ENCODE data around the gene IGFBP5.

IGFBP5 gene

GRCh38 chr2:216649574-216649973, 45.8 kb downstream of the IGFBP5 start:
- Histone ChIP-seq H2BK15ac (ENCODE audit: low read length) (no peak overlapping the region), H3K4me1 (ENCODE audit: control insufficient read depth in 2 of 2, insufficient read depth in 1 of 2, low read depth in 1 of 2, low read length in 2 of 2) (peaks cover 23 to 25% of the 10 kb centered on the region in 2 donors), H3K27me3 (ENCODE audit: control insufficient read depth in 3 of 3, insufficient read depth in 3 of 3, low read depth in 1 of 3, low read length in 3 of 3) (no peaks in the 10 kb centered on the region), H3K18ac (ENCODE audit: low read length) (no peak overlapping the region), H3K23ac (ENCODE audit: low read depth, low read length, poor library complexity) (no peak overlapping the region), H3K79me1 (ENCODE audit: low read depth, low read length) (peaks cover 4% of the 10 kb centered on the region), H2AK5ac (ENCODE audit: low read depth, low read length) (no peak overlapping the region), H3K14ac (ENCODE audit: low read length) (no peak overlapping the region), H2BK5ac (ENCODE audit: low read length) (no peak overlapping the region), H3K36me3 (replicated peaks in 1 of 2; ENCODE audit: control insufficient read depth in 2 of 2, insufficient read depth in 2 of 2, low read length in 2 of 2) (peaks cover 3 to 87% of the 10 kb centered on the region in 2 donors), H3K27ac (replicated peaks; ENCODE audit: low read length) (no peak overlapping the region), H3K9me3 (replicated peaks in 1 of 2; ENCODE audit: control insufficient read depth in 2 of 2, insufficient read depth in 1 of 2, low read depth in 1 of 2, low read length in 2 of 2) (peaks cover 2 to 15% of the 10 kb centered on the region in 2 donors), H4K91ac (ENCODE audit: low read depth, low read length, poor library complexity) (no peak overlapping the region), H3K4ac (ENCODE audit: low read length) (no peak overlapping the region), H3K4me3 (ENCODE audit: low read length in 2 of 2) (no peak overlapping the region), H2BK12ac (ENCODE audit: low read length) (no peak overlapping the region), H2BK120ac (ENCODE audit: low read depth, low read length) (no peak overlapping the region), H3K4me2 (ENCODE audit: insufficient read depth, low read length, poor library complexity, severe bottlenecking) (no peak overlapping the region), H2AFZ (ENCODE audit: low read length) (no peak overlapping the region), H4K8ac (ENCODE audit: low read depth, low read length) (no peak overlapping the region), H3K9ac (ENCODE audit: low read depth, low read length, poor library complexity) (no peak overlapping the region)
- WGBS, 2 donors (ENCODE audit: extremely low coverage in 2 of 2, insufficient read length in 2 of 2, insufficient replicate concordance in 1 of 2): no CpG with 5 or more reads among the region's 5 CpGs
- no peak for DNase-seq (ENCODE audit: low spot score)

- H3K14ac ChIP-seq (ENCODE audit: low read length): no peak overlapping the region
- H2BK15ac ChIP-seq (ENCODE audit: low read length): no peak overlapping the region
- H3K4me2 ChIP-seq (ENCODE audit: insufficient read depth, low read length, poor library complexity, severe bottlenecking): no peak overlapping the region
- peaks cover 3 to 87% of the 10 kb centered on the region in 2 donors for H3K36me3 ChIP-seq (replicated peaks in 1 of 2; ENCODE audit: control insufficient read depth in 2 of 2, insufficient read depth in 2 of 2, low read length in 2 of 2)
- H3K4me1 ChIP-seq (ENCODE audit: control insufficient read depth in 2 of 2, insufficient read depth in 1 of 2, low read depth in 1 of 2, low read length in 2 of 2): peaks cover 31 to 39% of the 10 kb centered on the region in 2 donors
- no peak overlapping the region for H3K4me3 ChIP-seq (ENCODE audit: low read length in 2 of 2)
- no peak overlapping the region for H3K18ac ChIP-seq (ENCODE audit: low read length)
- no CpG with 5 or more reads among the region's 3 CpGs for WGBS, 2 donors (ENCODE audit: extremely low coverage in 2 of 2, insufficient read length in 2 of 2, insufficient replicate concordance in 1 of 2)
- no peaks in the 10 kb centered on the region for H3K79me1 ChIP-seq (ENCODE audit: low read depth, low read length)
- no peak overlapping the region for H3K27ac ChIP-seq (replicated peaks; ENCODE audit: low read length)
- no peak overlapping the region for H2BK12ac ChIP-seq (ENCODE audit: low read length)
- no peak overlapping the region for H2BK5ac ChIP-seq (ENCODE audit: low read length)
- no peak overlapping the region for H4K8ac ChIP-seq (ENCODE audit: low read depth, low read length)
- no peak overlapping the region for H2AK5ac ChIP-seq (ENCODE audit: low read depth, low read length)
- no peak overlapping the region for H2AFZ ChIP-seq (ENCODE audit: low read length)
- H3K9me3 ChIP-seq (replicated peaks in 1 of 2; ENCODE audit: control insufficient read depth in 2 of 2, insufficient read depth in 1 of 2, low read depth in 1 of 2, low read length in 2 of 2): peaks cover 2 to 15% of the 10 kb centered on the region in 2 donors
- H2BK120ac ChIP-seq (ENCODE audit: low read depth, low read length): no peak overlapping the region
- no peak overlapping the region for H3K4ac ChIP-seq (ENCODE audit: low read length)
- no peaks in the 10 kb centered on the region for H3K27me3 ChIP-seq (ENCODE audit: control insufficient read depth in 3 of 3, insufficient read depth in 3 of 3, low read depth in 1 of 3, low read length in 3 of 3)
- no peak overlapping the region for H3K23ac ChIP-seq (ENCODE audit: low read depth, low read length, poor library complexity)
- no peak for DNase-seq (ENCODE audit: low spot score)
- no peak overlapping the region for H3K9ac ChIP-seq (ENCODE audit: low read depth, low read length, poor library complexity)
- H4K91ac ChIP-seq (ENCODE audit: low read depth, low read length, poor library complexity): no peak overlapping the region
These were observed 47.2 kb downstream of the IGFBP5 start for GRCh38 chr2:216648105-216648504.

GRCh38 chr2:216646116-216646515, 49.2 kb downstream of the IGFBP5 start:
- Histone ChIP-seq H3K4me2 (ENCODE audit: insufficient read depth, low read length, poor library complexity, severe bottlenecking) (no peak overlapping the region), H3K4me3 (ENCODE audit: low read length in 2 of 2) (no peak overlapping the region), H3K9ac (ENCODE audit: low read depth, low read length, poor library complexity) (no peak overlapping the region), H2BK15ac (ENCODE audit: low read length) (no peak overlapping the region), H3K23ac (ENCODE audit: low read depth, low read length, poor library complexity) (no peak overlapping the region), H3K18ac (ENCODE audit: low read length) (no peak overlapping the region), H2AFZ (ENCODE audit: low read length) (no peak overlapping the region), H4K91ac (ENCODE audit: low read depth, low read length, poor library complexity) (no peak overlapping the region), H3K4me1 (ENCODE audit: control insufficient read depth in 2 of 2, insufficient read depth in 1 of 2, low read depth in 1 of 2, low read length in 2 of 2) (peaks cover 31 to 38% of the 10 kb centered on the region in 2 donors), H2BK120ac (ENCODE audit: low read depth, low read length) (no peak overlapping the region), H2AK5ac (ENCODE audit: low read depth, low read length) (no peak overlapping the region), H3K79me1 (ENCODE audit: low read depth, low read length) (no peaks in the 10 kb centered on the region), H3K27ac (replicated peaks; ENCODE audit: low read length) (no peak overlapping the region), H2BK5ac (ENCODE audit: low read length) (no peak overlapping the region), H3K4ac (ENCODE audit: low read length) (no peak overlapping the region), H2BK12ac (ENCODE audit: low read length) (no peak overlapping the region), H3K36me3 (replicated peaks in 1 of 2; ENCODE audit: control insufficient read depth in 2 of 2, insufficient read depth in 2 of 2, low read length in 2 of 2) (peaks cover 5 to 86% of the 10 kb centered on the region in 2 donors), H3K27me3 (ENCODE audit: control insufficient read depth in 3 of 3, insufficient read depth in 3 of 3, low read depth in 1 of 3, low read length in 3 of 3) (no peaks in the 10 kb centered on the region), H3K14ac (ENCODE audit: low read length) (no peak overlapping the region), H3K9me3 (replicated peaks in 1 of 2; ENCODE audit: control insufficient read depth in 2 of 2, insufficient read depth in 1 of 2, low read depth in 1 of 2, low read length in 2 of 2) (peaks cover 2 to 15% of the 10 kb centered on the region in 2 donors), H4K8ac (ENCODE audit: low read depth, low read length) (no peak overlapping the region)
- no CpG with 5 or more reads among the region's 3 CpGs for WGBS, 2 donors (ENCODE audit: extremely low coverage in 2 of 2, insufficient read length in 2 of 2, insufficient replicate concordance in 1 of 2)
- DNase-seq (ENCODE audit: low spot score): no peak

- Histone ChIP-seq H3K9me3 (replicated peaks in 1 of 2; ENCODE audit: control insufficient read depth in 2 of 2, insufficient read depth in 1 of 2, low read depth in 1 of 2, low read length in 2 of 2) (peaks cover 2 to 15% of the 10 kb centered on the region in 2 donors), H2AFZ (ENCODE audit: low read length) (no peak overlapping the region), H3K4me1 (ENCODE audit: control insufficient read depth in 2 of 2, insufficient read depth in 1 of 2, low read depth in 1 of 2, low read length in 2 of 2) (peaks cover 26 to 34% of the 10 kb centered on the region in 2 donors), H3K14ac (ENCODE audit: low read length) (no peak overlapping the region), H3K27me3 (ENCODE audit: control insufficient read depth in 3 of 3, insufficient read depth in 3 of 3, low read depth in 1 of 3, low read length in 3 of 3) (no peaks in the 10 kb centered on the region), H3K4me2 (ENCODE audit: insufficient read depth, low read length, poor library complexity, severe bottlenecking) (no peak overlapping the region), H3K23ac (ENCODE audit: low read depth, low read length, poor library complexity) (no peak overlapping the region), H3K18ac (ENCODE audit: low read length) (no peak overlapping the region), H2AK5ac (ENCODE audit: low read depth, low read length) (no peak overlapping the region), H3K36me3 (replicated peaks in 1 of 2; ENCODE audit: control insufficient read depth in 2 of 2, insufficient read depth in 2 of 2, low read length in 2 of 2) (peaks cover 11 to 87% of the 10 kb centered on the region in 2 donors), H3K4me3 (ENCODE audit: low read length in 2 of 2) (no peak overlapping the region), H4K91ac (ENCODE audit: low read depth, low read length, poor library complexity) (no peak overlapping the region), H2BK15ac (ENCODE audit: low read length) (no peak overlapping the region), H4K8ac (ENCODE audit: low read depth, low read length) (no peak overlapping the region), H3K27ac (replicated peaks; ENCODE audit: low read length) (no peak overlapping the region), H2BK5ac (ENCODE audit: low read length) (no peak overlapping the region), H3K4ac (ENCODE audit: low read length) (no peak overlapping the region), H3K9ac (ENCODE audit: low read depth, low read length, poor library complexity) (no peak overlapping the region), H2BK12ac (ENCODE audit: low read length) (no peak overlapping the region), H3K79me1 (ENCODE audit: low read depth, low read length) (peaks cover 2% of the 10 kb centered on the region), H2BK120ac (ENCODE audit: low read depth, low read length) (no peak overlapping the region)
- DNase-seq (ENCODE audit: low spot score): no peak
- no CpG with 5 or more reads among the region's 3 CpGs for WGBS, 2 donors (ENCODE audit: extremely low coverage in 2 of 2, insufficient read length in 2 of 2, insufficient replicate concordance in 1 of 2)
These were observed 49.8 kb downstream of the IGFBP5 start for GRCh38 chr2:216645636-216645950.
